ENCODE results near the gene TET2.

TET2 gene

DNA sequence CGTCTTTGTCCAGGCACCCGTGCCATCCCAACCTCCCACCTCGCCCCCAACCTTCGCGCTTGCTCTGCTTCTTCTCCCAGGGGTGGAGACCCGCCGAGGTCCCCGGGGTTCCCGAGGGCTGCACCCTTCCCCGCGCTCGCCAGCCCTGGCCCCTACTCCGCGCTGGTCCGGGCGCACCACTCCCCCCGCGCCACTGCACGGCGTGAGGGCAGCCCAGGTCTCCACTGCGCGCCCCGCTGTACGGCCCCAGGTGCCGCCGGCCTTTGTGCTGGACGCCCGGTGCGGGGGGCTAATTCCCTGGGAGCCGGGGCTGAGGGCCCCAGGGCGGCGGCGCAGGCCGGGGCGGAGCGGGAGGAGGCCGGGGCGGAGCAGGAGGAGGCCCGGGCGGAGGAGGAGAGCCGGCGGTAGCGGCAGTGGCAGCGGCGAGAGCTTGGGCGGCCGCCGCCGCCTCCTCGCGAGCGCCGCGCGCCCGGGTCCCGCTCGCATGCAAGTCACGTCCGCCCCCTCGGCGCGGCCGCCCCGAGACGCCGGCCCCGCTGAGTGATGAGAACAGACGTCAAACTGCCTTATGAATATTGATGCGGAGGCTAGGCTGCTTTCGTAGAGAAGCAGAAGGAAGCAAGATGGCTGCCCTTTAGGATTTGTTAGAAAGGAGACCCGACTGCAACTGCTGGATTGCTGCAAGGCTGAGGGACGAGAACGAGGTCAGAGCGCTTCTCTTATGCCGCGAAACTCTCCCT lies at the start of gene TET2:
Gene TET2, plus strand, starts transcription at position 601 of the 740 bp plus-strand sequence. CDS start 87,067 bp downstream, outside the sequence.
- peak; percentile 72 for DNase-seq (ENCODE audit: low read depth)

DNA sequence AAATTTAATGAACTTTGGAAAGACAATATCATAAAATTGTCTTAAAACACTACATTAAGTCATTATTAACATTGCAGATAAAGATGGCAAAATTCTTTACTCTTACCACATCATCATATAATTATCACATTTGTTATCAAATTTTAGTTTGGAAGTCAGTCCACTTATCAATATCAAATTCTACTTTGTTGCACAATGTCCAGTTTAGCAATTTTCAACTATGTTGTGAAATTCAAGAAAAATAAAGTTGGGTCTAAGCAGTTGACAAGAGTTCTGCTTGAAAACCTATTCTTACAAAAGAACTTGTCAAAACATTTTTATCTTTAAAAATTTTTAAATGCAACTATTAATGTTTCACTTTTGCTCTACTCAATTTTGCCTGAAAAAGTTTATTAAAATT lies 44.7 kb upstream of the TET2 start:
- DNase-seq (ENCODE audit: low read depth), result no peak

GRCh38 chr4:105106426-105106825 lies 40.2 kb upstream of the TET2 start:
- DNase-seq (ENCODE audit: low read depth), result peak; percentile 54

GRCh38 chr4:105107095-105107856 lies 39.4 kb upstream of the TET2 start:
- no peak for DNase-seq (ENCODE audit: low read depth)

- no peak for DNase-seq (ENCODE audit: low read depth)
These were observed 37.7 kb upstream of the TET2 start for GRCh38 chr4:105108971-105109370.

GRCh38 chr4:105112274-105112673 lies 34.4 kb upstream of the TET2 start:
- DNase-seq (ENCODE audit: low read depth), result no peak

- no peak for DNase-seq (ENCODE audit: low read depth)
These were observed 32.9 kb upstream of the TET2 start for GRCh38 chr4:105113800-105114199.

DNA sequence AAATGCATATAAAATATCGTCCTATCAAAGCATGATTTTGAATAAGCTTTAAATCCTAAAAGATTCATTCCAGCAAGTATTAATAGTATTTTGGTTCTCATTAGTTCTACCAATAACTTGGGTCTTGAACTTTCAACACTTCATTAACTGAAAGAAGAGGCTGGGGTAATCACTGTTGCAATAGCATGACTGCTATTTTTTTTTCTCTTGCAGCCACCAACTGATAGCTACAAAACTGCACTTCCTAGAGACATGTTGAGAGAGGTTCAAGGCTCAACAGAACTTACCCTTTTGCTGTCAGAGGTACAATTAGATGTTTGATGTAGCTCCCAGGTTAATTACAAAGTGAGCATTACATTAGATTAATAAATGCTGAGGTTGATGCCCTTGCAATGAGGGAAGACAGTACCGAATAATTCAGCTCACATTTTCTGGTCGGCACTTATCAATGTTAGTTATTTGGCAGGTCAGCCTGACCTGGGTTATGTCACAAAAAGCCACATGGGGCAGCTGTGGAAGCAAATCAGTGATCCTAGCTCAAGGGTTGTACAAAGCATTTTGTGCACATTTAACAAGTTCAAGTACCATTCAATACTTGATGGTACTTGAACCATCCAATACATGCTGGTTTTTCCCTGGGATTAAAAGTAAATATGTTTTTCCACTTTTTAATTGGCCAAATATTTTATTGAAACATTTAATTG lies 29.9 kb upstream of the TET2 start:
- no peak for DNase-seq (ENCODE audit: low read depth)

- DNase-seq (ENCODE audit: low read depth), result no peak
These were observed 27.3 kb upstream of the TET2 start for GRCh38 chr4:105119356-105119755.

- no peak for DNase-seq (ENCODE audit: low read depth)
These were observed 26.1 kb upstream of the TET2 start for GRCh38 chr4:105120626-105121025.

DNA sequence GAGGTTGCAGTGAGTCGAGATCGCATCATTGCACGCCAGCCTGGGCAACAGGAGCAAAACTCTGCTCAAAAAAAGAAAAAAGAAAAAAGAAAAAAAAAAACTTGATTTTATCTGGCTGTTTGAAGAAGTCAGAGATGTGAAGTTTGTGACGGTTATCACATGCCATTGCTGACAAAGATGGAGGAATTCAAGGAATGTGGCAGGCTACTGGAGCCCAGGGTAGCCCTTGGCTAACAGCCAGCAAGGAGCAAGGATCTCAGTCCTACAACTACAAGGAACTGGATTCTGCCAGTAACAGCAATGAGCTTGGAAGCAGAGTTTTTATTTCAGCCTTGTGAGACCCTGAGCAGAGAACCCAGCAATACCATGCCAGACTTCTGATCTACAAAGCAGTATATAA lies 24.3 kb upstream of the TET2 start:
- no peak for DNase-seq (ENCODE audit: low read depth)

DNA sequence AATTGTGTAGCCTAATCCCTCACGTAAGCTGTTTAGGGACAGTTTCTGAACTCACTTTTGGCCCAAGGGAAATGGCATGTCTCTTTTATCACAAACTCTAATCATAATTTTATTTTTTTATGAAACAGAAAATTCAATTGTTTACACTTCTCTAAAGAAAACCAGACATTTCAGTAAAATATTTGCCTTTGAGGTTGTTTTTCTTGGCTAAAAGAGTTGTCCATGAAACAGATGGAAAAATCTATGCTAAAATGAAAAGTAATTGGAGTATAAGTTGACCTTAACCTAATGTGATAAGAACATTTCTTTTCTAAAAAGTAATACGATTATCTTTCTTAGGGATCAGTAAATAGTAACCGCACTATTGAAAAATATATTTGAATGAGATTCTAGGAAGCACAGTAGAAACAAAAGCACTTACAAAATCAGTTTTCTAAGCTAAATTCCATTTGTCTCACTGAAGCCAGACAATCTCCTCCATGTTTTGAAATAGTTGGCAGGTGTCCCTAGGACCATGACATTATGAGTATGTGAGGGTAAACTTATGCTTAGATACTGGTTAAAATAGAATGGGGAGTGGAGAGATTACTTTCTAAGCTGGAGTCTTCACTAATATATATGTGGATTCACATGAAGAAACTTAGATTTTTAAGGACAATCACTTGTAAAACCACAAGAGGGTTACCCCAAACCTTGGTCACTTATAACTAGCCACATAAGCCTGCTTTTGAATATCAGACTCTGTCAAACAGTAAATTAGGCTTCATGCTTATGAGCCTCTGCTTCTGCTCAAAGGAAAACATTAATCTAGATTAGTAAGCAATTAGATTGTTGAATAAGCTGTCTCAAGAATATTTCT lies 20.1 kb upstream of the TET2 start:
- no peak for DNase-seq (ENCODE audit: low read depth)

- DNase-seq (ENCODE audit: low read depth), result no peak
These were observed 19.6 kb upstream of the TET2 start for GRCh38 chr4:105127170-105127445.

DNA sequence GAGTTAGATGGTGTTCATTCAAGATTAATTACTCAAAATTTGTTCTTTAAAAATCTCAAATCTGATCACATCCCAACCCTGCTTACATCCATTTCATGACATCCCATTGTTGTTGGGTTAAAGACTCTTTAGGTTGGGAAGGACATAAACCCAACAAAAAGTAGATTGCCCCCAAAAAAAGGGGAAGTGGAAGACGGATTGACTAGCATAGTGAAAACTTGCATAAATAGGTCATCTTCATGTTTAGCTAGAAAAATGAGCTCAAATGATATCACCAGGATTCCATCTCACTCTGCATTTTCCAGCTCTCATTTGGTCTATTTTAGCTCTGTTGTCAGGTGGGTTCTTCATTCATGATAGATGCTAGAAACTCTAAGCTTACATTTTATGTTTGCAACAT lies 18.5 kb upstream of the TET2 start:
- DNase-seq (ENCODE audit: low read depth), result no peak

GRCh38 chr4:105129286-105130040 lies 17.2 kb upstream of the TET2 start:
- DNase-seq (ENCODE audit: low read depth), result no peak

DNA sequence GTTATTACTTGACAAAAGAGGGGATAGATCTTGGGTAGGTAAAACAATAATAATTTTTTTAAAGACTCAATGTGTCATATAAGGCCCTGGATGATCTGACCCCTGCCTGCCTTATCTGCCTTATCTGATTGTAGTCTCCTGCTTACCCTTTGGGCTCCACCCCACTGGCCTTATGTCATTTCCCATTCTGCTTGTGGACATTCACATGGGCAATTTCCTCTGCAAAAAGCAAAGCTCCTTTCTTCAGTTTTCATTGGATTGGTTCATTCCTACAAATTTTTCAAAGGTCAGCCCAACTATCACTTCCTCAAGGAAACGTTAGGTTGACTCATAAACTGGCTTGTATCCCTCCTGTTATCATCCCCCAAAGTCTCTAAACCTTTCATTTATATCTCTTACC lies 15.7 kb upstream of the TET2 start:
- DNase-seq (ENCODE audit: low read depth), result no peak

DNA sequence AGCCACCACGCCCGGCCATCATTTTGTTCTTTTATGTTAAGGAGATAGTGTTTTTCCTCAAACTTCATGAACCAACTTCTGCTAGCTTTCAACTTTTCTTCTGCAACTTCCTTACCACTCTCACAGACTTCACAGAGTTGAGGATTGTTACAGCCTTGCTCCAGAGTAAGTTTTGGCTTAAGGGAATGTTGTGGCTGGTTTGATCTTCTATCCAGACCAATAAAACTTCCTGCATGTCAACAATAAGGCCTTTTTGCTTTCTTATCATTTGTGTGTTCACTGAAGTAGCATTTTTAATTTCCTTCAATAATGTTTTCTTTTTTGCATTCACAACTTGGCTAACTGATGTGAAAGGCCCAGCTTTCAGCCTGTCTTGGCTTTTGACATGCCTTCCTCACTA lies 12.7 kb upstream of the TET2 start:
- DNase-seq (ENCODE audit: low read depth), result no peak

- no peak for DNase-seq (ENCODE audit: low read depth)
These were observed 10.9 kb upstream of the TET2 start for GRCh38 chr4:105135785-105136184.

GRCh38 chr4:105137121-105137875 lies 9.4 kb upstream of the TET2 start:
- DNase-seq (ENCODE audit: low read depth), result no peak

DNA sequence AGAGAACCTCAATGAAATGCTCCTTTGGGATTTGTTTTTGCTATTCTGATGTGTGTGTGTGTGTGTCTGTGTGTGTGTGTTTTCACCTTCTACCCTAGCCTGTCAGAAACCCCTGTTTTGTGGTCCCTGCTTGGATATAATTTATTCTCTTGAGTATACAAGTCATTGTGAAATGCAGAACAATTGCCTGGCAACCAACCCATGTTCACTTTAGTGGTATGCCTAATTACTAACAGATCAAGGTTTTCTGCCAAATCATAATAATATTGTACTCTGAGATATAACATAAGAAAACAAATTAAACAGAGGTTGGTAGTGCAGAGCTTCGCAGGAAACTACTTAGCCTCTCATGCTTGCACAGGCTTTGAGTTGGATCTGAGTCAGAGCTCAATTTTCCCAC lies 7.0 kb upstream of the TET2 start:
- DNase-seq (ENCODE audit: low read depth), result no peak

Data from stromal cell of bone marrow (primary cell).